Eye (tissue), 1 donor: ENCODE data around the gene ADORA3.
A peak's percentile ranks its signal among the peaks of the same experiment; 100 is the strongest.
"Not testable (repeated sequence)": the region's sequence is repeated elsewhere in the genome, so short reads cannot be mapped to it uniquely, and the experiment has no call there.

Source experiments
- DNase-seq: peaks from one replicate; pipeline ENCODE4 v3.0.0-alpha.2; 2015

The ADORA3 gene

DNA sequence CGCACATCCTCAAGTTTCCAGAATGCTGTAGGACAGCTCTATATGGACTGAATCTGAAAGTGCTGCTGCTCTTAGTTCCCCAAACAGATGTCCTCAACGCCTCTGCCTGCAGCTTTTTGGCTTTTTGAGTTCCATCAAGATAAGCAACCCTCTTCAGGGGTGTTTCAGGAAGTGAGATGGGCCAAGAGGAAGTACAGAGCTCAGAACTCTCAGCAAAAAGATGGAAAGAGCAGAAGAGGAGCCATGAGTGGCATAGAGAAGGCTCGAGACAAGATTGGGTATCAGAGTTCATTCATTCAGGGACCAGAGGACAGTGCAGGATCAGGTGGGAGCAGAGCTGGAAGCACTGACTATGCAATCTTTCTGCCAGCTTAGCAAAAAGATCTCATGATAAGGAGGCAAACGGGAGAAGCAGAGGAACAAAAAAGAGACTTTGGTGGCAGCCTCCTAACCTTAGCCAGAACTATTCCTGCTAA, at the start of gene ADORA3, which contains the start of gene TMIGD3:
TSS of gene ADORA3 (minus strand) at position 49 of the 476 bp plus-strand sequence. CDS start 279 bp downstream, outside the sequence.
TSS of gene TMIGD3 (minus strand) at position 49 of the 476 bp plus-strand sequence. CDS start 279 bp downstream, outside the sequence.
- DNase-seq = no peak

DNA sequence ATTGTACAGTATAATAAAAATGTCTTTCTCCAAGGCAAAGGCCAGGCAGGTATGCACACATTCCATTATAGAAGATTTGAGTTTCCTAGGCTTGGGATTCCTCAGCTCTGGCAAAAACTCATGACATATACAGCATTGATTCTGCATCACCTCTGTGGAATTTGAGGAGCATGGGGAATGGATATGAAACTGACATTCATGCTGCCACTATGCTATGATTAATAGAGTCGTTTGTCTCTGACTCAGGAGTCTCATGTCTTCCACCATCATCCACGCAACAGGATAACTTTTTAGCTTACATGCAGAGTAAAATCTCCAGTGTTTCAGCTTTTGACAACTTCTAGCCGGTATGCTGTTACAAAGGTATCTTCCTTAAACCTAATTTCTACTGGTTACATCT, 49.8 kb upstream of the ADORA3 start:
- DNase-seq = no peak

DNA sequence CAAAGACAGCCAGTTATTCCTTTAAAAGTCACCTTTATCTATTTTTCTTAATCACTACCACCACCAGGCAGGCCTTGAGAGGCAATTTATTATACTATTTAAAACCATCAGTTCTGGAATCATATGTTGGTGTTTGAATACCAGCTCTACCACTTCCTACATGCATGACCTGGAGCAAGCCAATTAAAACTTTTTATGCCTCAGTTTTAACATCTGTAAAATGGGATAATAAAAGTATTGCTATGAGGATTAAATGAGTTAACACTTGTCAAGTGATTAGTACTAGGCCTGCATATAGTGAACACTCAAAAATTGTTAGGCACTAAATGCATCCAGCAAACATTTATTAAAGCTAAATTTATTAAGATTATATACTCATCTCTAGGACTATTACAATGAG, 49.2 kb upstream of the ADORA3 start:
- DNase-seq = no peak

DNA sequence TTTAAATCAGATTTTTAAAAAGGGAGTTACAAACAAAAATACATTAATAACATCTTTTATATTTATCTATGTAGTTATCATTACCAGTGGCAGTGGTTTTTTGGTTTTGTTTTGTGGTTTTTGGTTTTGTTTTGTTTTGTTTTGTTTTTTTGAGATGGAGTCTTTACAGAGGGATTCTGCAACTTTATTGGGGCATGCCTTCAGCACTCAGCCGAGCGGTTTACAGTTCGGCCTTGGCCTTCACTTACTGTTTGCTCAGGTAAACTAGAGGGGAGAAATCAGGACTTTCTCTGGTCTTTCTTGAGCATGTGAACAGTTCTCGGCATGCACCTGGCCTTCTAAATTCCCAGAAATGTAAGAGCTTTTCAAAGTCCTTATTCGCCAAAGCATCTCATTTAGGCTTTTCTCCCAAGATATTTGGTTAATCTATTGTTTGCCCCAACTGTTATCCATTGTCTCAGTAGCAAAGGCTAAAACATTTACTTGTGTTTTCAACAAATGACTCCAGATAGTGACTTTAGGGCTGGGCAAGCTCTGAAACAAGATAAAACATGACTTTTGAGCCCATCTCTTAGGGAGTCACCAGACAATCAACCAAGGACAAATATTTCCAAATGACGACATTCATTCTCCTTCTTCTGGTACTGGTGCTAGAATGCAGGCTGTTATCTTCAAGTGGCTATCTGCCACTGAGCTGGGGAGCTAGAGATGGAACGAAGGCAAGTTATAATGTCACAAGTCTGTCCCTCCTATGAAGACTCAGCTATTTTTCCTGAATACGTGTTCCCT, 48.4 kb upstream of the ADORA3 start:
- DNase-seq = no peak

DNA sequence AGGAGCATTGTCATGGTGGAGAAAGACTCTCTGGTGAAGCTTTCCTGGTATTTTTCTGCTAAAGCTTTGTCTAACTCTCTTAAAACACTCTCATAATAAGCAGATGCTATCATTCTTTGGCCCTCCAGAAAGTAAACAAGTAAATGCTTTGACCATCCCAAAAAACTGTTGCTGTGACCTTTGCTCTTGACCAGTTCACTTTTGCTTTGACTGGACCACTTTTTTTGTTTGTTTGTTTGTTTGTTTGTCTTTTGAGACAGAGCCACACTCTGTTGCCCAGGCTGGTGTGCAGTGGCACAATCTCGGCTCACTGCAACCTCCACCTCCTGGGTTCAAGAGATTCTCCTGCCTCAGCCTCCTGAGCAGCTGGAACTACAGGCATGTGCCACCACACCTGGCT, 44.4 kb upstream of the ADORA3 start:
- DNase-seq = not testable (repeated sequence)

DNA sequence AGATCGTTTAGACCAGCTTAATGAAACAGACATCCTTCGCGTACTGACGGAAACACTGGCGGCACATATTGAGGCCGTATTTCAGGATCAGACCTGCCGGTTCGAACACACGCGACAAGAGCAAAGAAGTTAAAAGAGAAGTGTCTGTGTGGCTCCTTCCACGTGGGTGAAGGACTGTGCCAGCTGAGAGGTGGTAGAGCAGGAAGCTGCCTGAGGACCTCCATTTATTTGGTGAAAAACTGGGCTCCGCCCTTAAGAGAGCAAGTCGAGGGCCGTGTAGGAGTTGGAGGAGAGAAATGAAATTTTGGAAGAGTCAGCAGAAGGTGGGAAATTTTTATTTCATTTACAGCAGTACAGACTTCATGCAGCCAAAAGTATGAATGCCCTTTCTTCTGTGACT, 38.8 kb upstream of the ADORA3 start:
- DNase-seq = no peak

DNA sequence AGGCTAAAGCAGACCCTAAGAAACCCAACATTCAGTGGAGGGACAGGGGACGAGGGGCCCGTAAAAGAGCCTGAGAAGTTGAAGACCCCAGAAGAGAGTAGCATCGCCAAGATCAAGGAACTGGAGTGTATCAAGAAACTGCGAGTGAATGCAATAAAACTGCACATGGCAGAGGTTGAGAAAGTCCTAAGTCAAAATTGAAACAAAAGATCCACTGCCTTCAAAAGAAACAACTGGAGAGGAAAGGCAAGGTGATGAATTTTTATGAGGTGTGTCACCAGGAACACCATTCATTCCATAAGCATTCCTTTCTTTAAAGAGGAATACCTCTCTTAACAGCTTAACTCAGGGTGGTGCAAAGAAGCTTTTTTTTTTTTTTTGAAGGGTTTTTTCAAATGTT, 38.3 kb upstream of the ADORA3 start:
- no peak for DNase-seq

DNA sequence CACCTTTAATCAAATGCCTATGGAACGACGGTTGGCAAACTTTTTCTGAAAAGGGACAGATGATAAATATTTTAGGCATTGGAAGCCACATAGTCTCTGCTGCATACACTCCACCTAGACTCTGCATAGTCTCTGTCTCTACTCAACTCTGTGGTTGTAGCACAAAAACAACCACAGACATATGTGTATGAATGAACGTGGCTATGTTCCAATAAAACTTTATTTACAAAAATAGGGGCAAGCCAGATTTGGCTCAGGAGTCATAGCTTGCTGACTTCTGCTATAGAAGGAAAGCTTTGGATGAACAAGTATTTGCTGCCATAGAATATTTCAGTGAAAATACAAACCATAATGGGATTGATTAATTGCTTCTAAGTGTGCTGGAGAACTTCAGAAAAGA, 37.5 kb upstream of the ADORA3 start:
- no peak for DNase-seq

DNA sequence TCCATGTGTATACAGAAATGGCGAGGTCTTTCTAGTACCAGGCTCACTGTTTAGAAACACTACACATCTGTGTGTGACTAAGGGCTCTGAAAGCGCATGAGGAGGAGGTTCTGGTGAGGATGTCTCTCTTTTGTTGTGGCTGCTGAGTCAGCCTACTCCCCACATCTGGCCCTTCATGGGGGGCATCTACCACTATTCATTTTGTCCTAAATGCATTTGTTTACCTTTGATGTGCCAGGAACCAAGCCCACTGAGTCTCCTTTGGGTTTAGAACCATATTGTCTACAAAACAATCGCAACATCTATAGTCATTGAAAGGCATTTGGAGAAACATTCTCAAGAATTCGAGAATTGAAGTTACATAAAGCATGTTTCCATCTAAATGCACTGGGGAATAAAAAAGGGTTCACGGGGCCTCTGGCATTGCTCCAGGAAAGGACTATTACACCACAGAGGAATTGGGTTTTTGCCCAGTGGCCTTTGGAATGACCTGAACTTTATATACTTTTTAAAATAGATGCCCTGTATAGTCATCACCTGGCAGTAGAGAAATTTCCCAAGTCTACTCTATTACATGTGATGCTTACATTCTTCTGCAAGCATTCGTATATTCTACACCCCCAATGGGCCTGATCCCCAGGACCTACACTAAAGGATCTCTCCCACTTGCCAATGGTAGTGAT, 35.1 kb upstream of the ADORA3 start:
- no peak for DNase-seq

DNA sequence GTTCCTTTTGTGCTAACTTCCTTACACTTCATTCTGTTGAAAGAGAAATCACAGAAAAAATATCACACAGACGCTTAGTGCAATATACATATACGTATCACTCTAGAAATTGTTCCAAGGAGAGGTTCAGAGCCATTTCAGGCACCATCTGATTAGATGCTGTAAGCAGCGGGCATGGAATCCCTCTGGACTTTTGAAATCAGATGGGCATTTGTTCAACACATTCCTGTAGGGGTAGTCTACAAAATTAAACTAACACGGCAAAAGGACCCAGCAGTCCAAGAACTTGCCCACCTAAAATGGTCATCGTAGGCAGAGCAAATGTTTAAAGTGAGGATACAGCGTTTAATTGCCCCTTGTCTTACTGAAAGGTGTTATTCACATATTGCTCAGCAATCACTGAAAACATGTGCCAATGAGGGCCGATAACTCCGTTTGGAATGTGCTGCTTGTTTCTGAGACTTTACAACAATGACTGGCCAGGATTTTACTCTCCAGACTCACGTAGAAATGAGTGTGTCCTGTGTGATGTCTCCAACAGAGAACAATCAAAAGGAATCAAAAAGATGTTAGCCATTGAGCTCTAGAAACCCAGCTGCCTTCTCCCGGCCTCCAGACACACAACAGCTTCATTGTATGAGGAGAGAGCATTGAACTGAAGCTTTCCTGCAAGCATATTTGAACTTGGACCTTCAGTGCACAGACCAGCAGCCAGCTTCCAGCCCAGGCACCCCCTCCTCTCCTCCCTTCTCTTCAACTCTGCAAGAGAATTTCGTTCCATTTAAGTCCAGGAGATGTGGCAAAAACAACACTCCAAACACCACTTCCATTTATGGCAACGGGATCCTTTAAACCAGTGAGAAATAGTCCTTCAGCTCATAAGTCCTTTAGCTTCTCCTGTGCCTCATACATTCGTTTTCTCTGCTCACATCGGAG, 32.1 kb upstream of the ADORA3 start:
- peak; percentile 52 for DNase-seq

DNA sequence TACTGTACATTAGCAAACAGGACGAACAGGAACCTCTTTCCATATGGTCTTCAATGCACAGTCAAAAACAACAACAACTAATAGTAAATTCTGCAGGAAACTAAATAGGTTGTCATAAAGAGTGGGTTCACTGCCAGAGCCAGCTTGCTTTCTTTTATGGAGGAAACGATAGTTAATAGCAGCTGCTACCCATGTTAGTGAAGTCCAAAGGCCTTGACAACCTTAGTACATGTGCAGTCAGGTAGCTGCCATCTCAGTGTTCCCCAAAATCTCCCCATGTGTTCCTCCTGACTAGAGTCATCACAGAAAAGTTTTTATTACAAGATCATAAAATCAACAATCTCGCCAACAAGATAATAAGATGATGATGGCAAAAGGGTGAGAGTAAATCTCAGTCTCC, 16.6 kb upstream of the ADORA3 start:
- DNase-seq = no peak

DNA sequence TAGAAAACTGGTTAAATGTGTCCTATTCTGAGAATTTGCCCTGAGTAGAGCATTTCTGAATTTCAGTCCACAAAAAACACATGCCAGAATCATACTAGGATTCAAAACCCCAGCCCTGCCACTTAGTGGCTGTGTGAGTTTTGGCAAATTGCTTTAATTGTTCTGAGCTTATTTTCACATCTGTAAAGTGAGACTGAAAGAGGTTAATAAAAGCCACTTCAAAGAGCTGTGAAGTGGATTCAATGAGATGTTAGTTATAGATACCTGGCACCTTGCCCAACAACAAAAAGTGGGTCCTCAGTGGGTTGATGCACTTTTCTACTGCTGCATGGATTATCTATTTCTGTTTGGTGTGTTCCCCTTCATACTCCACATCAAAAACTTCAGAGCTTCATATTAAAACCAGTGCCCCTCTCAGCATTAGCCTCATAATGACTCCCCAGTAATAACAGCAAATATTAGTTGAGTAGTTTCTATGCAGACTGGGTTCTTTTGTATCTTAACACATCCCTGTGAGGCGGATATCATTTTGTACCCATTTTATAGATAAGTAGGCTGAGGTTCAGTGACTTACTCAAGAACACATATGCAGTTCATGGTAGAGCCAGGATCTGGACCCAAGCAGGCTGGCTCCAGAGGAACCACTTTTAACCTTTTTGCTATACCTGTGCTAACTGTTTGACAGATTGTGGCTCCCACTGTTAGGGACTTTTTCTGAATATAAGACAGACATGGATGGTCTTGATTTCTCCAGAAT, 14.2 kb upstream of the ADORA3 start:
- DNase-seq = no peak

DNA sequence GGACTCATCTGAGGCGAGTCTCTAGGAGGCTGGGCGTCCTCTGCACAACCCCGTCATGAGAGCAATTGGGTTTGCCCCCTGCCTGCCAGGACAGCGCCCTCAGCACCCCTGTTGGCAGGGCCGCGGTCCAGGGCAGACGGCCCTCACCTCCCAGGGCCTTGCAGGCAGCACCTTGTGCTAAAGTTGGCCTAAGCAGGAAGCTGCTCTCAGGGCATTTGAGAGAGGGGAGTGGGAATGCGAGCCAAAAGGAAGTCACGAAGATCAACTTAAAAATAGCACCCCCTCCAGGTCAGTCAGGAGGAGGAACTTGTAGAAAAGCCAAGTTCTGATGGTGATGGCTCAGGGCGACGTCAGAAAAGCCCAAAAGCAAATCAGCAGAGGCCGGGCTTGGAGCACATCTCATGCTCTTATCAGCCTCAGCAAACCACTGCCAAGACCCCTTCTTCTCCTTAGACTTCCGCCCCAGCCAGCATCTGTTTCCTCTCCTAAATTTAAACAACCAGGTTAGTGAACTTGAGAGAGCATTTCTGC, 12.6 kb upstream of the ADORA3 start:
- DNase-seq = peak; percentile 68

DNA sequence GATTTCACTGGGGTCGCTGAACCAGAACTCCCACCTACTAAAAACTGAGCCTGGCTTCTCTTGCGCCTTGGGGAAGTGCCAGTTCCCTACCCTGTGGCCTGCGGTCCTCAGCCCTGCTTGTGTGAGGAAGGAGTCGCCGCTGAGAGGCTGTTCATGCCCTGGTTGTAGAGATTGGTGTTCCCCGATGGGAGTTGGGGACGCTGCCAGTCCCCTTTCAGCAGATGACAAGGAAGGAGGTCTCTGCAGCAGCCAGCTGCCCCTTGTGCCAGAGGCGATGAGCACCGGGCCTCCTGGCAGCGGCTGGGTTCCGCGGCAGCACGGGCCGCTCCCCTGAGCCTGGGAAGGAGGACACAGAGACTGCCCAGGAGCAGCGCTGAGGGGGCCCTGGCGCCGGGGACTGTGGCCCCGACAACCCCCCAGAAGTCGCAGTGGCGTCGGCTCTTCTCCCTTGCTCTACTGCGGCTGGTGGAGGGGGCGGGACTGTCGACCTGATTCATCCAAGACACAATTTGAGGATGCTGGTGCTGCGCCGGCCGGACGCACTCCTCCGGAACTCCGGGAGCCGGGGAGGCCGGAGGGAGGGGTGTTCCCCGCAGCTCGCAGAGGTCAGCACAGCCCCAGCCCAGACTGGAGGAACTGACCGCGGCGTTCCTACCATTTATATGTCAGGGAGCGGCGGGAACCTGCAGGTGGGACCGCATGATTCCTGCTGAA, 12.0 kb upstream of the ADORA3 start:
- DNase-seq = peak; percentile 57

DNA sequence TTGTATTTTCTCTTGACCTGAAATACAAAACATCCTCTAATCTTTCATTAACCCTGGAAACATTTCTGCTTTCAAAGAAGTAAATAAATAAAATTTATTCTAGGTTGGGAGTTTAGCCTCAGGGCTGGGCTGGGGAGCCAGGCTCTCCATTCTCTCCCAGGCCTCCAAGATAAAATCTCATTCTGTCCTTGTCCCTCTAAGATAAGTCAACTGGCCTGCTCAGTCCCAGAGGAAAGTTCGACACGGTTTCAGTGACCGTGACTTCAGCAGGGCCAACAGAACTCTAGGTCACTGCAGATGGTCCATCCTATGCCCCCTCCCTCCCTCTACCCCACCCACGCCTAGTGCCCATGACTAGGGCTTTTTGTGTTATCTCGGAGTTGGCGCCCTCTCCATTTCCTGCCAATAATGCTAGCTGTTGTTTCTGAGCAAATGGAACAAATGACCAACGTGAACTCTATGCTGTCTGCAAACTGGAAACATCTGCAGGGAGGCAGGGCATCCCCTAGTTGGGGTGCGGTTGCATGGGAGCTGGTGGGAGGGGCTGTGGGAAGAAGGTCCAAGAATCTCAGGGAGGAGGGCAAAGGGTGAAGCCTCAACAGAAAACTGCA, 10.1 kb upstream of the ADORA3 start:
- DNase-seq = no peak

DNA sequence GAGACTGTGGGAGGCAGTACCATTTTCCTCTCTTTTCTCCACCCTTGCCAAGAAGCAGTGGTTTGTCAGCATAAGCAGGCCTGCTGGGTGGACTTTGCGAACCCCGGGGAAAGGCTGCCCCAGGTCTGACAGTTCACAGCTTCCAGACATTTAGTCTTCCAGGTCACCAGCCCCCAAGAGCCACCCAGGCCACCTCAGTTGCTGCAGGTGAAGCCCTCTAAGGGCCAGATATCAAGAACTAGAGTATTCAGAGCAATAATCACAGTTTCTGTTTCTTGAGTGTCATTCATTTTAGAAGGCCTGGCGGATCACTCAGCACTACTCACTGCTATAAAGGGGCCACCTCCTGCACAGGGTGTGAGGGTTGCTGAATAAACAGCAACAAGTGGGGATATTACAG, 9.5 kb upstream of the ADORA3 start:
- DNase-seq = no peak

DNA sequence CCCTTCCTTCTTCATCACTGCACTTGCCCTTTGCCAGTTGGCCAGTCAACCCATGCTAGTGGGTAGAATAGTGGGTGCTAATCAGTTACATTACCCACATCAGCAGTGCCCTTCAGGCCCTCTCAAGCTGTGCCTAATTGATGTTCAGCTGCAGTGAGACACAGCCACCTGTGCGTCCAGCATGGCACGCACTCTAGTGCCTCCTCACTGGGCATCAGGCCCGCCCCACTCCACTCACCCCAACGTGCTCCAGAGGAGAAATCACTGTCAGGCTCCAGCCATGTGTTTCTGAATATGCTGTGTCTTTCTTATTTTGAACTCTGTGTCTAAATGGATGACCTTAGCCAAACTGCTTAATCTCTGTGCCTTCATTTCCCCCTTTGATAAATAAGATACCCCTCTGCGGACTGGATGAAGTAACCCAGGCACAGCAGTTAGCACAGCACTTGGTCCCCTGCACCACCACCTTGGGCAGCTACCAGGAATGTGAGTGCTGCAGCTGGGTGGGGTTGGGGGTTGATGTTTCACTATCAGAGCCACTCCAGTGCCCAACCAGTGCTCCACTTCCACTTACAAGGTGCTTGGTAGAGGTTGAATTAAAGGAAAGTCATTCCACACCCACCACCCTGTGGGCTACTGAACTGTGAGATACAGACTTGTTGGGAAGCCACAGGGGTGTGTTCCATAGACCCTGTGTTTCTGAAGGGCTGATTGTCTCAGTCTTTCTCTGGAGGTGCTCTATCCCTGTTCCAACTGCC, 8.9 kb upstream of the ADORA3 start:
- DNase-seq = no peak

DNA sequence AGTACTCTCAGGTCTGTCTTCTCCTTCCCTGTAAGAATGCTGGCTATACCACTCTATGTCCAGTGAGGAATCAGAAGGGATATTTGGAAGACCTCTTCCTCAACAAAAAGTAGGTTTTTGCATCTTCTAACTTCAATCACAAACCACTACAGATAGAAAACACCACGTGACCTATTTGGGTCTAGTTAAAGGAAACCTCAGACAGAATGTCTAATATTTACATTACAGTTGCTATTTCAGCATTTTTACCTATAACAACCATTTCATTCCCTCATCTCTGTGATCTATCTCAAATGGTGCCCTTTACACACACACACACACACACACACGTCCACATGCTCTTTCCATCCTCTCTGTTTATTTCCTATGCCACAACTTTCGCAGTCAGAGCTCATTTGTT, 7.9 kb upstream of the ADORA3 start:
- no peak for DNase-seq

DNA sequence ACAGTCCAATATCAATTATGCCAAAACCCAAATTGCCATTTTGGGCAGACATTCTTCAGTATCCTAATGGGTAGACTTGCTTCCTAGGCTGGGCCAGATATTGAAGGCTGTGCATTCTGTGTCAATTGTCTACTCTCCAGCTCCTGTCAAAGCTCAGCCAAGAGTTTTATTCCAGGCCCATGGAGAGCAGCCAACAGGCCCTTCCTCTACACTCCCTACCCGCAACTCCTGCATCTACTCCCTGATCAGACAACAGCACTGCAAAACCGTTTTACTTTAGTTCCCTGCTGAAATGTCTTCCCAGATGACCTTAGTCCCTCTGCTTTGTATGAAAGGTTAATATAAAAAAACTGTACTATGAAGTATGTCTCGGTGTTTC, 6.6 kb upstream of the ADORA3 start:
- no peak for DNase-seq
